ENCODE results near the gene GGT6. TPM values are rescaled to one million over a fixed set of nuclear protein-coding genes. Genes with fewer than 3 reads are reported as not detected.

Gene GGT6
- total RNA-seq, 2 donors from 2014 or later = not detected

- Histone ChIP-seq H3K9me3 (no peaks in the 10 kb centered on the region), H3K36me3 (no peaks in the 10 kb centered on the region), H3K4me1 (peaks cover 0 to 53% of the 10 kb centered on the region in 2 donors), H3K27ac (peak overlapping the region; percentile 36 to 74), H3K27me3 (no peaks in the 10 kb centered on the region), H3K4me3 (no peak overlapping the region)
- no peak for TF ChIP-seq CTCF (IDR thresholded peaks at IDR 0.05)
- DNase-seq (ENCODE audit: low spot score) = peak; percentile 79
Observed at GRCh38 chr17:4604111-4604644, 43.8 kb upstream of the GGT6 start.

GRCh38 chr17:4602041-4602440 lies 41.7 kb upstream of the GGT6 start:
- DNase-seq (ENCODE audit: low spot score) = no peak
- TF ChIP-seq CTCF (IDR thresholded peaks at IDR 0.05) = no peak
- H3K4me1 ChIP-seq = peaks cover 0 to 53% of the 10 kb centered on the region in 2 donors
- no peak overlapping the region for H3K27ac ChIP-seq
- no peaks in the 10 kb centered on the region for H3K27me3 ChIP-seq
- H3K36me3 ChIP-seq = no peaks in the 10 kb centered on the region
- H3K9me3 ChIP-seq = no peaks in the 10 kb centered on the region
- H3K4me3 ChIP-seq = no peak overlapping the region

GRCh38 chr17:4601326-4601725 lies 40.9 kb upstream of the GGT6 start:
- Histone ChIP-seq H3K4me1 (peaks cover 0 to 51% of the 10 kb centered on the region in 2 donors), H3K27me3 (no peaks in the 10 kb centered on the region), H3K4me3 (no peak overlapping the region), H3K36me3 (no peaks in the 10 kb centered on the region), H3K9me3 (no peaks in the 10 kb centered on the region), H3K27ac (peak overlapping the region; percentile 75 to 85)
- DNase-seq (ENCODE audit: low spot score) = no peak
- no peak for TF ChIP-seq CTCF (IDR thresholded peaks at IDR 0.05)

- Histone ChIP-seq H3K36me3 (no peaks in the 10 kb centered on the region), H3K4me1 (peaks cover 0 to 49% of the 10 kb centered on the region in 2 donors), H3K9me3 (no peaks in the 10 kb centered on the region), H3K4me3 (no peak overlapping the region), H3K27me3 (no peaks in the 10 kb centered on the region), H3K27ac (peak overlapping the region; percentile 75 to 85)
- TF ChIP-seq CTCF (IDR thresholded peaks at IDR 0.05) = no peak
- DNase-seq (ENCODE audit: low spot score) = no peak
Observed at GRCh38 chr17:4600563-4600962, 40.2 kb upstream of the GGT6 start.

DNA sequence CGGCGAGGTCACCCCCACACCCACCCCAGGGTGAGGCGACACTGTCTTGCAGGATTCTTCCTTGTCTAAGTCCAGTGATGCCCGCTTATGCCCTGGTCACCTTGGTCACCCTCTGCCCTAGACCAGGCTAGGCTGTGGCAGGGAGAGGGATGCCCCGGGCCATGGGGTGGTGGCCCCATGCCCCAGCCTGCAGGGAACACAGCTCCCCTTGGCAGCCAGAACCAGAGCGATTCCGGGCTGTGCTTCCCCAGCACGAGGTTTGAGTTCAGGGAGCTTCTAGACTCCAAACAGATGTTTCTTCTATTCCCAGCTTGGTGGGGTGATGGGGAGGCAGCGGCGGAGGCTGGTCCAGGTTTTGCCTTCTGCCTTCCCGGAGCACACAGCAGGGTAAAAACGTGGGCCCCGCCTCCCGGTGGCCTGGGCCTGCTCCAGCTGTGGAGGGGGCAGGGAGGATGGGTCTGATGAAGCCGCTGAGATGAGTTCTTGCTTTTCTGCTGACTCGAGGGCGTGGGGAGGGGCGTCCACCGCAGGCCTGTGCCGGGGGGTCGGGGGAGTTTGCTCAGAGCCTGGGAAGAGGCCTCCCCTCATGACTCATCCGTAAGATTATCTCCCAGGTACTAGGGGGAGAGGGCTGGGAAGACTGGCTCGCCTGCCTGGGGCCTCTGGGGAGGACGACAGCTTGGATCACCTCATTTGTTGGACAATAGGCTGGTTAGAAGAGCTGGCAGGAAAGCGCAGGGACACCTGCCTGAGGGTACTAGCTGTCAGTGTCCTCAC lies 39.3 kb upstream of the GGT6 start:
- peaks cover 0 to 40% of the 10 kb centered on the region in 2 donors for H3K4me1 ChIP-seq
- H3K27me3 ChIP-seq = no peaks in the 10 kb centered on the region
- H3K36me3 ChIP-seq = no peaks in the 10 kb centered on the region
- DNase-seq (ENCODE audit: low spot score) = no peak
- H3K4me3 ChIP-seq = peak overlapping the region in 1 of 2 donors; percentile 6
- H3K27ac ChIP-seq = peak overlapping the region; percentile 75 to 85
- no peaks in the 10 kb centered on the region for H3K9me3 ChIP-seq
- no peak for TF ChIP-seq CTCF (IDR thresholded peaks at IDR 0.05)
